OCI-LY7 (cell line): ENCODE measurements around the gene PNN. TPM values are rescaled to one million over a fixed set of nuclear protein-coding genes. Genes with fewer than 3 reads are reported as not detected.

Source experiments
- BruUV-seq: library from RNA; stranded (reverse); fragments of 400-500 nt; replicated peaks from 2 replicates; lab custom pipeline; 2021; lab: Mats Ljungman, UMichigan
- CTCF ChIA-PET: fragments of 300-600 bp; sonication (Branson Sonifier 250); formaldehyde crosslinking; loops from one replicate; lab custom pipeline; 2022; ENCODE audit warnings: antibody characterized with exemption; ENCODE audit not compliant: unreplicated experiment; lab: Charles Lee
- POLR2A ChIA-PET: fragments of 300-600 bp; sonication (Branson Sonifier 250); formaldehyde crosslinking; loops from one replicate; lab custom pipeline; 2022; ENCODE audit warnings: antibody characterized with exemption; lab: Charles Lee
- DNase-seq: peaks from one replicate; pipeline ENCODE4 v3.0.0-alpha.2; 2015; ENCODE audit warnings: low spot score
- H2AFZ ChIP-seq: fragments of 200-600 bp; sonication (generic), shearing (Covaris generic); 2 replicates; pipeline ENCODE4 v1.6.1; 2014; ENCODE audit warnings: mild to moderate bottlenecking, antibody characterized with exemption, low read length, moderate library complexity
- H3K27ac ChIP-seq: fragments of 200-600 bp; sonication (generic); 2 replicates; pipeline ENCODE4 v1.5.1; 2014; ENCODE audit warnings: mixed run types, low read depth, mild to moderate bottlenecking, moderate library complexity, low read length, inconsistent platforms; ENCODE audit not compliant: poor library complexity, severe bottlenecking
- H3K36me3 ChIP-seq: fragments of 200-600 bp; sonication (generic); 2 replicates; pipeline ENCODE4 v1.6.1; 2014; ENCODE audit warnings: mild to moderate bottlenecking, antibody characterized with exemption, low read length, moderate library complexity, mixed read lengths; ENCODE audit not compliant: insufficient read depth
- H3K4me1 ChIP-seq: fragments of 200-600 bp; sonication (generic); 2 replicates; pipeline ENCODE4 v1.5.1; 2014; ENCODE audit warnings: mild to moderate bottlenecking, low read length; ENCODE audit not compliant: insufficient read depth, poor library complexity, severe bottlenecking
- H3K4me2 ChIP-seq: fragments of 200-600 bp; sonication (generic); 2 replicates; pipeline ENCODE4 v1.6.1; 2014; ENCODE audit warnings: mild to moderate bottlenecking, low read length
- H3K4me3 ChIP-seq: fragments of 200-600 bp; sonication (generic); 2 replicates; pipeline ENCODE4 v1.5.1; 2014; ENCODE audit warnings: mild to moderate bottlenecking, low read depth, low read length; ENCODE audit not compliant: poor library complexity, severe bottlenecking
- H3K79me2 ChIP-seq: fragments of 200-600 bp; sonication (generic); 2 replicates; pipeline ENCODE4 v1.6.1; 2016; ENCODE audit warnings: low read depth, mild to moderate bottlenecking, low read length, moderate library complexity, mixed read lengths; ENCODE audit not compliant: insufficient read depth
- H3K9me2 ChIP-seq: fragments of 200-600 bp; sonication (generic); 2 replicates; pipeline ENCODE4 v1.6.1; 2016; ENCODE audit warnings: mild to moderate bottlenecking, low read length, mixed read lengths; ENCODE audit not compliant: insufficient read depth
- H3K9me3 ChIP-seq: fragments of 200-600 bp; sonication (generic); 2 replicates; pipeline ENCODE4 v1.6.1; 2014; ENCODE audit warnings: mild to moderate bottlenecking, mixed run types, low read length, mixed read lengths
- H4K20me1 ChIP-seq: fragments of 200-600 bp; sonication (generic); 2 replicates; pipeline ENCODE4 v1.6.1; 2014; ENCODE audit warnings: mild to moderate bottlenecking, antibody characterized with exemption, low read length, moderate library complexity, mixed read lengths; ENCODE audit not compliant: insufficient read depth
- EZH2phosphoT487 ChIP-seq: fragments of 200-600 bp; sonication (generic); IDR thresholded peaks from 2 replicates; pipeline ENCODE4 v1.6.1; 2018; ENCODE audit warnings: low read depth, borderline replicate concordance, mild to moderate bottlenecking, mixed run types, antibody characterized with exemption, low read length, moderate library complexity, mixed read lengths
- intact Hi-C: fragments of 100-400 bp; cut with micrococcal nuclease; formaldehyde crosslinking; loops from one replicate; pipeline ENCODE4 v1.10.0; 2022; ENCODE audit not compliant: unreplicated experiment
- total RNA-seq, 2 experiments: library from RNA; depleted of rRNA in 1 of 2; stranded (reverse); fragments of >200 nt in 1 of 2; shearing (Covaris generic) in 1 of 2; gene quantifications; 2 replicates each; pipeline ENCODE4 v1.2.3, GENCODE V29; 2014 to 2022
- TF ChIP-seq, protein P1 (sequence below): fragments of 200-600 bp; sonication (generic); conservative IDR thresholded peaks from 2 replicates; pipeline ENCODE4 v1.5.1; 2014; ENCODE audit warnings: mild to moderate bottlenecking, antibody characterized with exemption, low read length, moderate library complexity, mixed read lengths

The PNN gene
- total RNA-seq, 2 experiments from 2014 or later: 93.5 to 214 TPM

DNA sequence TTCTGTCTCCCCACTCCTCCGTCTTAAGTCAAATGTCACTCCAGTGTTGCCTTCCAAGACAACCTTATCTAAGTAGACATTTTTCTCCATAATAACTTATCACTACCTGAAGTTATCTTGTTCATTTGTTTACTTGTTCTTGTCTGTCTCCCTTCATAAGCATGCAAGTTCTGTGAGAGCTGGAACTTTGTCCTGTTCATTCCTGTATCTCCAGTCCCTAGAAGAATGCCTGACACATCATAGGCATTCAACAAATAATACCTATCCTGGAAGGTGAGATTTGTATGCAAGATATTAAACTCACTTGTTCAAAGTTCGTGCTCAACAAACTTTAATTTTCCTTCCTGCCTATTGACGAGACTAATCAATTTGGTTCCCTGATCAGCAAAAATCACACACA, 53.0 kb downstream of the PNN start:
- no peak overlapping the region for H3K4me2 ChIP-seq
- CTCF ChIA-PET: no interaction called here
- BruUV-seq: no TSS peak

DNA sequence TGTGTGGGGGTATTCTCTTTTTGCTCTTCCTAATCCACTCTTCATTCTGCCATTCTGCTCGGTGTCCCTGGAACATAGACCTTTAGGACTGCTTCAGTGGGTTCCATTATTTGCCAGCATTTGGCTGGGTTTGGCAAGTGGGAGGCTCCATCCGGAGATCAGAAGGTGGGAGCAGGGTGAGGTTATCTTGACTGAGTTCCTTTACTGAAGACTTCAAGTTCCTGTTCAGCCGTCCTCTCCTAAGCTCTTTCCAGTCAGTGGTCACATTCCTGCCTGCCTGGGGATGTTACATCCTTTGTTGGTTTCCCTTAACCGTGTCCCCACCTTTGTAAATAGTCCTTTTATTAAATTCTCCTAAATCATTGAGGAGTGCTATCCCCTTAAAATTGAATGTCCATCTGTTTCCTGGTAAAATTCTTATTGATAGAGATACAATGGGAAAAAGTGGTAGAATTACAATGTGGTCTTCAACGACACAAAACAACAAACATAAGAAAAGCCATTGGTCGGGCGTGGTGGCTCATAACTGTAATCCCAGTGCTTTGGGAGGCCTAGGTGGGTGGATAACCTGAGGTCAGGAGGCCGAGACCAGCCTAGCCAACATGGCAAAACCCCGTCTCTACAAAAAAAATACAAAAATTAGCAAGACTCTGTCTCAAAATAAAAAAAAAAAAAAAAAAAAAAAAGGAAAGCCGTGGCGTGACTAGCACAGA, 53.6 kb downstream of the PNN start:
- H3K27ac ChIP-seq: no peak overlapping the region
- BruUV-seq: no TSS peak
- POLR2A ChIA-PET: interaction anchor here (0.6 to 0.8 kb wide), 2 partner anchors 10 to 195 kb away, joined by 3 to 5 read pairs; no protein-coding TSS in a partner anchor

More for the DNA sequence above, 53.0 kb downstream of the PNN start:
- Histone ChIP-seq H2AFZ (no peak overlapping the region), H3K27ac (no peak overlapping the region), H3K4me3 (no peak overlapping the region), H3K9me2 (no peaks in the 10 kb centered on the region), H3K9me3 (no peaks in the 10 kb centered on the region), H4K20me1 (no peaks in the 10 kb centered on the region), H3K36me3 (no peaks in the 10 kb centered on the region), H3K79me2 (no peaks in the 10 kb centered on the region), H3K4me1 (no peaks in the 10 kb centered on the region)
- POLR2A ChIA-PET: no interaction called here
- TF ChIP-seq EZH2phosphoT487: no peak
- TF ChIP-seq, protein P1, sequence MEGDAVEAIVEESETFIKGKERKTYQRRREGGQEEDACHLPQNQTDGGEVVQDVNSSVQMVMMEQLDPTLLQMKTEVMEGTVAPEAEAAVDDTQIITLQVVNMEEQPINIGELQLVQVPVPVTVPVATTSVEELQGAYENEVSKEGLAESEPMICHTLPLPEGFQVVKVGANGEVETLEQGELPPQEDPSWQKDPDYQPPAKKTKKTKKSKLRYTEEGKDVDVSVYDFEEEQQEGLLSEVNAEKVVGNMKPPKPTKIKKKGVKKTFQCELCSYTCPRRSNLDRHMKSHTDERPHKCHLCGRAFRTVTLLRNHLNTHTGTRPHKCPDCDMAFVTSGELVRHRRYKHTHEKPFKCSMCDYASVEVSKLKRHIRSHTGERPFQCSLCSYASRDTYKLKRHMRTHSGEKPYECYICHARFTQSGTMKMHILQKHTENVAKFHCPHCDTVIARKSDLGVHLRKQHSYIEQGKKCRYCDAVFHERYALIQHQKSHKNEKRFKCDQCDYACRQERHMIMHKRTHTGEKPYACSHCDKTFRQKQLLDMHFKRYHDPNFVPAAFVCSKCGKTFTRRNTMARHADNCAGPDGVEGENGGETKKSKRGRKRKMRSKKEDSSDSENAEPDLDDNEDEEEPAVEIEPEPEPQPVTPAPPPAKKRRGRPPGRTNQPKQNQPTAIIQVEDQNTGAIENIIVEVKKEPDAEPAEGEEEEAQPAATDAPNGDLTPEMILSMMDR: no peak
- intact Hi-C loops: no loop called here
- DNase-seq: no peak

More for the DNA sequence above, 53.6 kb downstream of the PNN start:
- H3K79me2 ChIP-seq: no peaks in the 10 kb centered on the region
- no peaks in the 10 kb centered on the region for H4K20me1 ChIP-seq
- TF ChIP-seq, protein P1: no peak
- no peak for TF ChIP-seq EZH2phosphoT487
- no peak overlapping the region for H3K4me3 ChIP-seq
- H3K9me2 ChIP-seq: no peaks in the 10 kb centered on the region
- no peaks in the 10 kb centered on the region for H3K4me1 ChIP-seq
- no peak overlapping the region for H3K4me2 ChIP-seq
- H3K9me3 ChIP-seq: no peaks in the 10 kb centered on the region
- intact Hi-C loops: no loop called here
- DNase-seq: no peak
- H2AFZ ChIP-seq: 0 out of 2 replicates have a peak overlapping the region, but pooled peaks have one; percentile 12
- H3K36me3 ChIP-seq: no peaks in the 10 kb centered on the region
- CTCF ChIA-PET: no interaction called here
